Fibroblast of lung (primary cell): ENCODE data around the gene TRAPPC2L. TPM values are rescaled to one million over a fixed set of nuclear protein-coding genes. Genes with fewer than 3 reads are reported as not detected.
"Not testable (repeated sequence)": the region's sequence is repeated elsewhere in the genome, so short reads cannot be mapped to it uniquely, and the experiment has no call there.

Source experiments
- DNase-seq, 2 donors: peaks; one replicate each; pipeline versions ENCODE4 v3.0.0 to v3.0.0-alpha.2; 2010; ENCODE audit warnings: low read depth in 2 of 2
- H2AFZ ChIP-seq: 2 replicates; pipeline ENCODE4 v1.5.1; 2012; ENCODE audit warnings: low read length, control low read depth, inconsistent platforms
- H3K27ac ChIP-seq: 2 replicates; pipeline ENCODE4 v1.5.1; 2011; ENCODE audit warnings: low read length, control low read depth; ENCODE audit not compliant: insufficient read depth
- H3K27me3 ChIP-seq: 2 replicates; pipeline ENCODE4 v1.5.1; 2011; ENCODE audit warnings: mild to moderate bottlenecking, low read length; ENCODE audit not compliant: control insufficient read depth, insufficient read depth
- H3K36me3 ChIP-seq: 2 replicates; pipeline ENCODE4 v1.5.1; 2011; ENCODE audit warnings: low read length; ENCODE audit not compliant: control insufficient read depth, insufficient read depth
- H3K4me1 ChIP-seq: 2 replicates; pipeline ENCODE4 v1.5.1; 2011; ENCODE audit warnings: low read length; ENCODE audit not compliant: control insufficient read depth, insufficient read depth; ENCODE audit errors: extremely low read depth
- H3K4me2 ChIP-seq: 2 replicates; pipeline ENCODE4 v1.5.1; 2011; ENCODE audit warnings: low read length, control low read depth; ENCODE audit not compliant: insufficient read depth; ENCODE audit errors: extremely low read depth
- H3K4me3 ChIP-seq, 4 experiments: fragments of 200-600 bp in 1 of 4; sonication (generic) in 1 of 4; replicated peaks in 1 of 4; 2 replicates each; pipeline ENCODE4 v1.5.1; 2011 to 2016; ENCODE audit warnings: low read length in 4 of 4, low read depth in 3 of 4, mild to moderate bottlenecking in 3 of 4, control low read depth in 2 of 4, inconsistent platforms in 1 of 4, mixed read lengths in 1 of 4; ENCODE audit not compliant: insufficient read depth in 1 of 4; ENCODE audit errors: control extremely low read depth in 1 of 4
- H3K79me2 ChIP-seq: 2 replicates; pipeline ENCODE4 v1.5.1; 2012; ENCODE audit warnings: mild to moderate bottlenecking, low read length, inconsistent platforms; ENCODE audit not compliant: control insufficient read depth, insufficient read depth
- H3K9ac ChIP-seq: 2 replicates; pipeline ENCODE4 v1.5.1; 2011; ENCODE audit warnings: mild to moderate bottlenecking, low read length, control low read depth; ENCODE audit not compliant: insufficient read depth
- H3K9me3 ChIP-seq: 2 replicates; pipeline ENCODE4 v1.5.1; 2012; ENCODE audit warnings: low read depth, low read length; ENCODE audit not compliant: control insufficient read depth, insufficient read depth
- H4K20me1 ChIP-seq: 2 replicates; pipeline ENCODE4 v1.5.1; 2011; ENCODE audit warnings: low read length; ENCODE audit not compliant: control insufficient read depth, insufficient read depth; ENCODE audit errors: extremely low read depth
- EZH2 ChIP-seq: IDR thresholded peaks from 2 replicates; pipeline ENCODE4 v1.5.1; 2012; ENCODE audit warnings: low read length, control low read depth, mild to moderate bottlenecking; ENCODE audit errors: missing control alignments
- polyA plus RNA-seq, 2 donors: library from polyadenylated mRNA; depleted of rRNA in 1 of 2; stranded (reverse) in 1 of 2; unstranded in 1 of 2; fragments of >200 nt; gene quantifications; 2 replicates each; pipeline ENCODE4 v1.2.1, GENCODE V29; 2011 to 2012; ENCODE audit warnings: missing spikeins in 1 of 2
- total RNA-seq: library from RNA; depleted of rRNA; stranded (reverse); fragments of >200 nt; gene quantifications from 2 replicates; pipeline ENCODE4 v1.2.1, GENCODE V29; 2014
- TF ChIP-seq, protein P1 (sequence below), 2 donors: IDR thresholded peaks in 1 of 2; conservative IDR thresholded peaks in 1 of 2; 1 replicate in 1 of 2; 2 replicates in 1 of 2; pipeline ENCODE4 v1.5.1; 2011 to 2012; ENCODE audit warnings: low read length in 2 of 2, control low read depth in 1 of 2, inconsistent platforms in 1 of 2, low read depth in 1 of 2, mild to moderate bottlenecking in 1 of 2

The TRAPPC2L gene
- total and polyA plus RNA-seq, 2 donors (not counting 1 experiment from before 2014, with no cell fraction given): 47.7 to 63.7 TPM

DNA sequence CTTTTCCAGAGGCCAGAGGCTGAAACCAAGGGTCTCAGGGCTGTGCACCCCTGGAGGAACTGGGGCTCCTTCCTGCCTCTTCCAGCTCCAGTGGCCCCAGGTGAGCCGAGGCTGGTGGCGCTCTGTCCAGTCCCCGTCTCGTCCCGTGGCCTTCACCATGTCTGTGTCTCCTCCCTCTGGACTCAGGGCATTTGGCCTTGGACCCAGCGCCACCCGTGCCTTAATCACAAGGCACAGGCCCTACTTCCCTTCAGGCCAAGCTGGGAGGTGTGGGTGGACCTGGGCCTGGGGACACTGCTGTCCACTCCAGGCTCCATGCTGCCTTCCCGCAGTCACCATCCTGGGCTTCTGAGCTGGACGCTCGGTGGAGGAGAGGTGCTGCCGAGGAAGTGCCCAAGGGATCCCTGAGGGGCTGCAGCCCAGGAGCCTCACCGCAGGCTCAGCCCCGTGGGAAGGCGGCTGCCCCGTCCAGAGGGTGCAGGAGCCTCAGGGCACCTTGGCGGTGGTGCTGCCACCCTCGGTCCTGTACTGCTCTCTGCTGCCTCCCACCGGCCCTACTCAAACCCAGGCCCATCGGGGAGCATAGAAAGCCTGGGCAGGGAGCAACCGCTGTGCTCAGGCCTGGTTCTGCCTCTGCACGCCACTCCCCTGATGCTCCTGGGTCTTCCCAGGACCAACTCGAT lies 35.6 kb upstream of the TRAPPC2L start:
- no peaks in the 10 kb centered on the region for H3K27me3 ChIP-seq
- peaks cover 8% of the 10 kb centered on the region for H3K36me3 ChIP-seq
- DNase-seq: no peak
- no peak overlapping the region for H3K9ac ChIP-seq
- no peak overlapping the region for H3K4me3 ChIP-seq
- H3K79me2 ChIP-seq: no peaks in the 10 kb centered on the region
- H3K9me3 ChIP-seq: no peaks in the 10 kb centered on the region
- no peak overlapping the region for H3K27ac ChIP-seq
- TF ChIP-seq EZH2: no peak
- TF ChIP-seq, protein P1, sequence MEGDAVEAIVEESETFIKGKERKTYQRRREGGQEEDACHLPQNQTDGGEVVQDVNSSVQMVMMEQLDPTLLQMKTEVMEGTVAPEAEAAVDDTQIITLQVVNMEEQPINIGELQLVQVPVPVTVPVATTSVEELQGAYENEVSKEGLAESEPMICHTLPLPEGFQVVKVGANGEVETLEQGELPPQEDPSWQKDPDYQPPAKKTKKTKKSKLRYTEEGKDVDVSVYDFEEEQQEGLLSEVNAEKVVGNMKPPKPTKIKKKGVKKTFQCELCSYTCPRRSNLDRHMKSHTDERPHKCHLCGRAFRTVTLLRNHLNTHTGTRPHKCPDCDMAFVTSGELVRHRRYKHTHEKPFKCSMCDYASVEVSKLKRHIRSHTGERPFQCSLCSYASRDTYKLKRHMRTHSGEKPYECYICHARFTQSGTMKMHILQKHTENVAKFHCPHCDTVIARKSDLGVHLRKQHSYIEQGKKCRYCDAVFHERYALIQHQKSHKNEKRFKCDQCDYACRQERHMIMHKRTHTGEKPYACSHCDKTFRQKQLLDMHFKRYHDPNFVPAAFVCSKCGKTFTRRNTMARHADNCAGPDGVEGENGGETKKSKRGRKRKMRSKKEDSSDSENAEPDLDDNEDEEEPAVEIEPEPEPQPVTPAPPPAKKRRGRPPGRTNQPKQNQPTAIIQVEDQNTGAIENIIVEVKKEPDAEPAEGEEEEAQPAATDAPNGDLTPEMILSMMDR (conservative IDR thresholded peaks at IDR 0.05 in 1 of 2, IDR thresholded peaks at IDR 0.05 in 1 of 2; ENCODE audit: low read depth in 1 of 2, low read length in 2 of 2): no peak
- no peaks in the 10 kb centered on the region for H4K20me1 ChIP-seq
- no peak overlapping the region for H3K4me2 ChIP-seq
- no peak overlapping the region for H2AFZ ChIP-seq
- H3K4me1 ChIP-seq: peaks cover 8% of the 10 kb centered on the region

GRCh38 chr16:88822281-88823040 lies 34.5 kb upstream of the TRAPPC2L start:
- peaks cover 8% of the 10 kb centered on the region for H3K4me1 ChIP-seq
- TF ChIP-seq, protein P1 (conservative IDR thresholded peaks at IDR 0.05 in 1 of 2, IDR thresholded peaks at IDR 0.05 in 1 of 2; ENCODE audit: low read depth in 1 of 2, low read length in 2 of 2): no peak
- TF ChIP-seq EZH2: no peak
- H3K79me2 ChIP-seq: no peaks in the 10 kb centered on the region
- no peaks in the 10 kb centered on the region for H3K9me3 ChIP-seq
- H3K36me3 ChIP-seq: peaks cover 8% of the 10 kb centered on the region
- H2AFZ ChIP-seq: no peak overlapping the region
- no peak for DNase-seq
- H4K20me1 ChIP-seq: no peaks in the 10 kb centered on the region
- no peak overlapping the region for H3K4me2 ChIP-seq
- no peak overlapping the region for H3K9ac ChIP-seq
- H3K4me3 ChIP-seq: no peak overlapping the region
- H3K27ac ChIP-seq: no peak overlapping the region
- no peaks in the 10 kb centered on the region for H3K27me3 ChIP-seq

- H3K4me1 ChIP-seq, H3K9me3 ChIP-seq, DNase-seq, H3K4me2 ChIP-seq, H3K9ac ChIP-seq, H3K79me2 ChIP-seq, H3K36me3 ChIP-seq, H3K27ac ChIP-seq, H2AFZ ChIP-seq, H3K4me3 ChIP-seq, H4K20me1 ChIP-seq, H3K27me3 ChIP-seq: not testable (repeated sequence)
These were observed 33.3 kb upstream of the TRAPPC2L start for GRCh38 chr16:88823646-88824045.
